ENCODE data around the gene SPECC1L. TPM values are rescaled to one million over a fixed set of nuclear protein-coding genes. Genes with fewer than 3 reads are reported as not detected.

The SPECC1L gene
- total RNA-seq, 6 donors from 2014 or later: 37.7 to 80.6 (median 62.3) TPM

DNA sequence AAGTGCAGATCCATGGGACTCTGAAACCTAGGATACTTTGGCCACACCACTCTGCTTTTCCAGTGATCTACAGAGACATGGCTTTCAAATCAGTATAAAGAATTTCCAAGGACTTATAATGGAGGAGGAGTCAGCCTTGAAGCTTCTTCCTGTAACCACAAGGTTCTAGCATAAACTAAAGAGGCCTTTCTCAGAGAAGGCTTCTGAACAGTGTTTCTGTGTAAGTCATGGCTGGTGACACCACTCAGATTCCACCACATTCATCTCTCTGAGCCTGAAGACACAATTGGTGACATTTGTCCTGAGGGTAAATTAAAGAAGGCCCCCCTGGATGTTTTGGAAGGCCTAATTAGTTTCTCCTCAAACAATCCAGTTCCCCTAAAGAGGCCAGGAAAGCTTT, 127.8 kb downstream of the SPECC1L start:
- no peak for TF ChIP-seq CTCF (IDR thresholded peaks at IDR 0.05)
- TF ChIP-seq EP300 (IDR thresholded peaks at IDR 0.05): no peak
- no peak overlapping the region for H3K4me3 ChIP-seq
- no peaks in the 10 kb centered on the region for H3K9me3 ChIP-seq
- ATAC-seq (ENCODE audit: low FRiP score in 2 of 2) (no peak), DNase-seq (no peak)
- no peaks in the 10 kb centered on the region for H3K27me3 ChIP-seq
- H3K36me3 ChIP-seq: peaks cover 8 to 39% (median 13%) of the 10 kb centered on the region in 4 donors
- peaks cover 26 to 49% (median 38%) of the 10 kb centered on the region in 4 donors for H3K4me1 ChIP-seq
- peak overlapping the region in 1 of 4 donors; percentile 35 for H3K27ac ChIP-seq

DNA sequence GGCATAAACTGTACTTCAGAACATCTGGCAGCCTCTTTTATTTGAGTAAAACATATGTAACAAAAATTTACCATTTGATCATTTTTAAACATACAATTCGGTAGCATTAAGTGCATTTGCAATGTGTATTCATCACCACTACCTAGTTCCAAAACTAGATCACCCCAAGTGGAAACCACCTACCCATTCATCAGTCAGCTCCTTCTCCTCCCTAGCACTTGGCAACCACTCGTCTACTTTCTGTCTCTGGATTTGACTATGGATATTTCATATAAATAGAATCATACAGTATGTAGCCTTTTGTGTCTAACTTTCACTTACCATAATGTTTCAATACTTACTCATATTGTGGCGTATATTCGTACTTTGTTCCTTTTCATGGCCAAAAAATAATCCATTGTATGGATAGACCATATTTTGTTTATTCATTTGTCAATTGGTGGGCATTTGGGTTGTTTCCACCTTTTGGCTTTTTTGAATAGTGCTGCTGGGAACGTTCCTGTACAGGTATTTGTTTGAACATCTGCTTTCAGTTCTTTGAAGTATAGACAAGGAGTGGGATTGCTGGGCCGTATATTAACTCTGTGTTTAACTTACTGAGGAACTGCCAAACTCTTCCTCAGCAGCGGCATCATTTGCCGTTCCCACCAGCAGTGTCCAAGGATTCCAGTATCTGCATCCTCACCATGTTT, 129.5 kb downstream of the SPECC1L start:
- 63 to 70% methylated on average over 8 of the region's 8 CpGs for WGBS, 2 donors
- H3K4me1 ChIP-seq: peaks cover 27 to 52% (median 43%) of the 10 kb centered on the region in 4 donors
- no peaks in the 10 kb centered on the region for H3K27me3 ChIP-seq
- H3K27ac ChIP-seq: peak overlapping the region; percentile 28 to 74 (median 71)
- ATAC-seq (ENCODE audit: low FRiP score in 2 of 2) (no peak), DNase-seq (no peak)
- no peaks in the 10 kb centered on the region for H3K9me3 ChIP-seq
- peaks cover 8 to 43% (median 17%) of the 10 kb centered on the region in 4 donors for H3K36me3 ChIP-seq
- peak overlapping the region in 1 of 4 donors; percentile 23 for H3K4me3 ChIP-seq
- TF ChIP-seq POLR2A (IDR thresholded peaks at IDR 0.05): no peak
- no peak for TF ChIP-seq POLR2AphosphoS5 (IDR thresholded peaks at IDR 0.05)
- TF ChIP-seq CTCF (IDR thresholded peaks at IDR 0.05): no peak
- TF ChIP-seq EP300 (IDR thresholded peaks at IDR 0.05): no peak

DNA sequence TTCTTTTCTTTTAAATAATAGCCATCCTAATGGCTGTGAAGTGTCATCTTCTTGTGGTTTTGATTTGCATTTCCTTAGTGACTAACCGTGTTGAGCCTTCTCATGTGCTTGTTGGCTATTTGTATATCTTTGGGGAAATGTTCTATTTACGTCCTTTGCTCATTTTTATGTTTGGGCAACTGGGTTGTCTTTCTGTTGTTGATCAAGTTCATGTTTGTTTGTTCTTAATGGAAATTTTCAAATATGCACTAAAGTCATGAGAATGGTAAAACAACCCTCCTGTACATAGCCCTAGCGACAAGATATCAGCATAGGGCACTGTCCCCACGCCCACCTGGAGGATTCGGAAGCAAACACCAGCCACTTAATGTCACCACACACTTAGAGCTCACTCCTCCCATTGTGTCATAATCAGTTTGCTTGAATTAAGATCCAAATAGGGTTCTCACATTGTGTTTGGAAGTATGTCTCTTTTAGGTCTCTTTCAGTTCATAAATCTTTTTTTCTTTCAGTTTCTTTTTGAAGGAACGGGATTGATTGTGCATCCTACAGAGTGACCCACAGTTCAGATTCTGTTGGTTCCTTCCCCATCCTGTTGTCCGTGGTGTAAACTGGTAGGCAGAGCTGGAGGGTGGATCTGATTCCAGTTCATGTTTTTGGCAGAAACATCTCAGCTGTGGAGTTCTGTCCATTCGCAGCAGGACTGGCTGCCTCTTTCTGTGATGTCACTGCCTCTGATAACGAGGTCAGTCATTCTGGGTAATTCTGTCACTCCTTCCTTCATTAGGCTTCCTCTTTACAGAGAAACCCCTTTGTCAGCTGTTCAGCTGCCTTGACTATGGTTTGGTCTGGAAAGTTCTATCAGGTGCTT, 130.3 kb downstream of the SPECC1L start:
- H3K4me3 ChIP-seq: peak overlapping the region in 2 of 4 donors; percentile 12 to 23
- H3K9me3 ChIP-seq: no peaks in the 10 kb centered on the region
- H3K27ac ChIP-seq: peak overlapping the region; percentile 28 to 74 (median 71)
- H3K36me3 ChIP-seq: peaks cover 5 to 37% (median 14%) of the 10 kb centered on the region in 4 donors
- TF ChIP-seq EP300 (IDR thresholded peaks at IDR 0.05) (no peak), POLR2AphosphoS5 (IDR thresholded peaks at IDR 0.05) (peak in 1 of 2 donors; percentile 13)
- ATAC-seq (ENCODE audit: low FRiP score in 2 of 2) (peak in 1 of 2 donors; percentile 46), DNase-seq (no peak)
- peaks cover 27 to 52% (median 43%) of the 10 kb centered on the region in 4 donors for H3K4me1 ChIP-seq
- H3K27me3 ChIP-seq: no peaks in the 10 kb centered on the region
- WGBS, 2 donors: 45 to 48% methylated on average over 9 of the region's 9 CpGs

GRCh38 chr22:24401931-24402367, 131.3 kb downstream of the SPECC1L start:
- peak overlapping the region; percentile 28 to 74 (median 71) for H3K27ac ChIP-seq
- no peak for TF ChIP-seq POLR2A (IDR thresholded peaks at IDR 0.05)
- ATAC-seq (ENCODE audit: low FRiP score in 2 of 2) (peak in 1 of 2 donors; percentile 13), DNase-seq (no peak)
- no peaks in the 10 kb centered on the region for H3K27me3 ChIP-seq
- H3K9me3 ChIP-seq: no peaks in the 10 kb centered on the region
- WGBS, 2 donors: 88 to 89% methylated on average over 5 of the region's 5 CpGs
- peaks cover 30 to 59% (median 46%) of the 10 kb centered on the region in 4 donors for H3K4me1 ChIP-seq
- no peak overlapping the region for H3K4me3 ChIP-seq
- H3K36me3 ChIP-seq: peaks cover 0 to 28% (median 6%) of the 10 kb centered on the region in 4 donors

DNA sequence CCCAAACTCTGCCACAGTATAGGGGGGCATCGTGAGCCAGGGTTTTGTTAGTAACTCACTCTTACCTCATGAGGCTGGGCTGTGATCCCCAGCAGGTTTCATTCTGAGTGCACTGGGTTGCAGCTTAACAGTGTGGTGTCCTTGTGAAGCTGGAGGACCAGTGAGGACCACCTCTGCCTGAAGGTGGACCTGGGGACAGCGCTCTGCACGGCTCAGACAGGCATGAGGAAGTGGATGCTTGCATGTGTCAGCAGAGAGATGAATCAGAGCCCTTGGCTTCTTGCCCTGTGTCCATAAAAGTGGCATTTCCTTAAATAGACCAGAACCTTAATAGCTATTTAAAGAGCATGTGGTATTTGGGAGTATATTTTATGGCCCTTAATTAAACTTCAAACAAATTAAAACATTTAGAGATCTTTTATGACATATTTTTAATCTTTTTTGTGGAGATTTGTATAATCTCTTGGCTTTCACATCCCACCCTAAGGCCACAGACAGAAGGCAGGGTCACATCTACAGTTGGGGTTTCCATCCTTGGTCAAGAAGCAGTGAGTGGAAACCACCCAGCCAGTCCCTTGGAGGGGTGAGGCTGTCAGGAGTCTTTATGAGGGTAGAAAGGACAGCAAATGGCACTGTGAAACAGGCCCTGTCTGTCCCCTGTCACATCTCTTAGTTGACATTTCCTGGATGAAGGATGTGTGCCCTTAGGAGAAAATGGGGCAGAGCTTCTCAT, 132.0 kb downstream of the SPECC1L start:
- DNase-seq: peak in 1 of 2 donors; percentile 87
- TF ChIP-seq CTCF (IDR thresholded peaks at IDR 0.05): no peak
- peak in 1 of 4 donors; percentile 48 for TF ChIP-seq EP300 (IDR thresholded peaks at IDR 0.05)
- peak; percentile 31 to 43 for TF ChIP-seq POLR2AphosphoS5 (IDR thresholded peaks at IDR 0.05)
- no peak for TF ChIP-seq POLR2A (IDR thresholded peaks at IDR 0.05)
- peaks cover 37 to 66% (median 52%) of the 10 kb centered on the region in 4 donors for H3K4me1 ChIP-seq

More for the DNA sequence above, 132.0 kb downstream of the SPECC1L start:
- Histone ChIP-seq H3K36me3 (peaks cover 0 to 23% (median 4%) of the 10 kb centered on the region in 4 donors), H3K27ac (peak overlapping the region; percentile 68 to 76 (median 74)), H3K9me3 (no peaks in the 10 kb centered on the region), H3K27me3 (no peaks in the 10 kb centered on the region), H3K4me3 (no peak overlapping the region)
- 17 to 26% methylated on average over 3 of the region's 3 CpGs for WGBS, 2 donors
- peak; percentile 66 to 84 for ATAC-seq (ENCODE audit: low FRiP score in 2 of 2)

Data from upper lobe of left lung (tissue), 6 donors.